Pancreas (tissue), 10 donors: ENCODE data around the gene KRTAP1-1. TPM values are rescaled to one million over a fixed set of nuclear protein-coding genes. Genes with fewer than 3 reads are reported as not detected.
"Not testable (repeated sequence)": the region's sequence is repeated elsewhere in the genome, so short reads cannot be mapped to it uniquely, and the experiment has no call there.

Source experiments
- ATAC-seq, 4 donors: fragments of 200-7000 bp; cut with Tn5 transposase; one replicate each; pipeline versions ENCODE4 v1.8.0 to v1.9.1; 2020; ENCODE audit warnings: mild to moderate bottlenecking in 4 of 4, moderate library complexity in 4 of 4
- DNase-seq, 6 donors: peaks; one replicate each; pipeline ENCODE4 v3.0.0-alpha.2; 2020
- FAIRE-seq: peaks from 2 replicates; lab custom pipeline; 2012; peaks lifted over from hg19 to GRCh38; lab: Jason Lieb, UNC
- H3K27ac ChIP-seq, 4 donors: fragments of 200-600 bp; sonication (generic); 1 replicate in 3 of 4; 2 replicates in 1 of 4; pipeline versions ENCODE4 v1.5.0 to v1.8.0; 2020
- H3K27me3 ChIP-seq, 4 donors: fragments of 200-600 bp; one replicate each; pipeline ENCODE4 v1.8.0; 2021
- H3K36me3 ChIP-seq, 3 donors: fragments of 200-600 bp; sonication (generic) in 1 of 3; one replicate each; pipeline versions ENCODE4 v1.5.0 to v1.8.0; 2020 to 2021
- H3K4me1 ChIP-seq, 3 donors: fragments of 200-600 bp; one replicate each; pipeline ENCODE4 v1.8.0; 2021
- H3K4me3 ChIP-seq, 4 donors: fragments of 200-600 bp; sonication (generic) in 2 of 4; one replicate each; pipeline versions ENCODE4 v1.5.0 to v1.8.0; 2020 to 2021
- H3K9me3 ChIP-seq, 4 donors: fragments of 200-600 bp; one replicate each; pipeline ENCODE4 v1.8.0; 2021
- WGBS, 2 donors: extraction: QIAGEN DNeasy Blood & Tissue Kit; methylation state at CpG; one replicate each; pipeline ENCODE4 v1.1.7; 2013; 5-methylcytosine and 5-hydroxymethylcytosine counted together
- intact Hi-C, 3 donors: fragments of 100-400 bp; cut with DNase I; formaldehyde crosslinking; loops; one replicate each; pipeline versions ENCODE4 v1.11.1 to v1.14.2; 2022
- polyA plus RNA-seq, 2 donors: library from polyadenylated mRNA; stranded (reverse); fragments of 200-250 nt; gene quantifications; one replicate each; pipeline ENCODE4 v1.2.3, GENCODE V29; 2013
- total RNA-seq, 6 donors: library from RNA; stranded (reverse); fragmentation: NEBNext Ultra II Directional in 4 of 6; extraction: Animal tissue kit (Norgen Biotek cat#: 25700) in 4 of 6; gene quantifications; one replicate each; pipeline versions ENCODE4 v1.2.1 to v1.2.4, GENCODE V29; 2021 to 2023
- TF ChIP-seq, protein P1 (sequence below), 4 donors: fragments of 200-600 bp; sonication (generic) in 3 of 4; IDR thresholded peaks; one replicate each; pipeline versions ENCODE4 v1.5.0 to v1.8.0; 2021; ENCODE audit warnings: antibody characterized with exemption in 4 of 4
- donor health status: healthy with polysubstance abuse.
- donor health status: DM: no; HTN: no; CAD: no; lungs with moderate emphysema.
- donor health status: DM: no; HTN: no; CAD: no.
- donor health status: control.
- donor health status: control.
- donor health status: Bipolar disorder and iron deficiency.
- donor health status: DM: yes; HTN: yes; CAD: no.
- donor health status: DM: no; HTN: no; CAD: no.
- donor health status: DM: no; HTN: no; CAD: no.
- donor health status: DM: yes; HTN: yes; CAD: no.

Gene KRTAP1-1
- total and polyA plus RNA-seq, 8 donors = 0.16 to 0.68 (median 0.39) TPM; not detected in 4

- Histone ChIP-seq H3K4me1 (no peaks in the 10 kb centered on the region), H3K9me3 (no peaks in the 10 kb centered on the region), H3K27me3 (peaks cover 0 to 6% (median 3%) of the 10 kb centered on the region in 4 donors), H3K36me3 (no peaks in the 10 kb centered on the region), H3K27ac (no peak overlapping the region), H3K4me3 (no peak overlapping the region)
- intact Hi-C loops = no loop called here
- FAIRE-seq = no peak
- TF ChIP-seq, protein P1, sequence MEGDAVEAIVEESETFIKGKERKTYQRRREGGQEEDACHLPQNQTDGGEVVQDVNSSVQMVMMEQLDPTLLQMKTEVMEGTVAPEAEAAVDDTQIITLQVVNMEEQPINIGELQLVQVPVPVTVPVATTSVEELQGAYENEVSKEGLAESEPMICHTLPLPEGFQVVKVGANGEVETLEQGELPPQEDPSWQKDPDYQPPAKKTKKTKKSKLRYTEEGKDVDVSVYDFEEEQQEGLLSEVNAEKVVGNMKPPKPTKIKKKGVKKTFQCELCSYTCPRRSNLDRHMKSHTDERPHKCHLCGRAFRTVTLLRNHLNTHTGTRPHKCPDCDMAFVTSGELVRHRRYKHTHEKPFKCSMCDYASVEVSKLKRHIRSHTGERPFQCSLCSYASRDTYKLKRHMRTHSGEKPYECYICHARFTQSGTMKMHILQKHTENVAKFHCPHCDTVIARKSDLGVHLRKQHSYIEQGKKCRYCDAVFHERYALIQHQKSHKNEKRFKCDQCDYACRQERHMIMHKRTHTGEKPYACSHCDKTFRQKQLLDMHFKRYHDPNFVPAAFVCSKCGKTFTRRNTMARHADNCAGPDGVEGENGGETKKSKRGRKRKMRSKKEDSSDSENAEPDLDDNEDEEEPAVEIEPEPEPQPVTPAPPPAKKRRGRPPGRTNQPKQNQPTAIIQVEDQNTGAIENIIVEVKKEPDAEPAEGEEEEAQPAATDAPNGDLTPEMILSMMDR (IDR thresholded peaks at IDR 0.05) = no peak
- WGBS, 2 donors = 68% methylated on average over 4 of the region's 4 CpGs
- no peak for ATAC-seq
- DNase-seq = no peak
These were observed 12.8 kb upstream of the KRTAP1-1 start for GRCh38 chr17:41054025-41054424.

GRCh38 chr17:41052566-41052965 is 11.3 kb upstream of the KRTAP1-1 start:
- ATAC-seq (no peak), DNase-seq (no peak), FAIRE-seq (no peak)
- H3K36me3 ChIP-seq = no peaks in the 10 kb centered on the region
- TF ChIP-seq, protein P1 (IDR thresholded peaks at IDR 0.05) = no peak
- H3K4me1 ChIP-seq = no peaks in the 10 kb centered on the region
- H3K27me3 ChIP-seq = peaks cover 0 to 7% (median 0%) of the 10 kb centered on the region in 4 donors
- intact Hi-C loops = no loop called here
- H3K27ac ChIP-seq = no peak overlapping the region
- no peak overlapping the region for H3K4me3 ChIP-seq
- no peaks in the 10 kb centered on the region for H3K9me3 ChIP-seq

GRCh38 chr17:41049110-41049509 is 7.9 kb upstream of the KRTAP1-1 start:
- Histone ChIP-seq H3K9me3 (no peaks in the 10 kb centered on the region), H3K27me3 (peaks cover 0 to 7% (median 2%) of the 10 kb centered on the region in 4 donors), H3K4me3 (no peak overlapping the region), H3K4me1 (no peaks in the 10 kb centered on the region), H3K36me3 (no peaks in the 10 kb centered on the region), H3K27ac (no peak overlapping the region)
- intact Hi-C loops = no loop called here
- ATAC-seq (no peak), DNase-seq (no peak), FAIRE-seq (no peak)
- TF ChIP-seq, protein P1 (IDR thresholded peaks at IDR 0.05) = no peak
- 31 to 42% methylated on average over 2 of the region's 2 CpGs for WGBS, 2 donors

GRCh38 chr17:41048441-41048840 is 7.2 kb upstream of the KRTAP1-1 start:
- Histone ChIP-seq H3K4me1 (no peaks in the 10 kb centered on the region), H3K27me3 (peaks cover 0 to 7% (median 2%) of the 10 kb centered on the region in 4 donors), H3K36me3 (no peaks in the 10 kb centered on the region), H3K4me3 (no peak overlapping the region), H3K9me3 (no peaks in the 10 kb centered on the region), H3K27ac (no peak overlapping the region)
- WGBS, 2 donors = 65 to 68% methylated on average over 7 of the region's 7 CpGs
- DNase-seq (no peak), FAIRE-seq (no peak), ATAC-seq (no peak)
- intact Hi-C loops = no loop called here
- TF ChIP-seq, protein P1 (IDR thresholded peaks at IDR 0.05) = no peak

DNA sequence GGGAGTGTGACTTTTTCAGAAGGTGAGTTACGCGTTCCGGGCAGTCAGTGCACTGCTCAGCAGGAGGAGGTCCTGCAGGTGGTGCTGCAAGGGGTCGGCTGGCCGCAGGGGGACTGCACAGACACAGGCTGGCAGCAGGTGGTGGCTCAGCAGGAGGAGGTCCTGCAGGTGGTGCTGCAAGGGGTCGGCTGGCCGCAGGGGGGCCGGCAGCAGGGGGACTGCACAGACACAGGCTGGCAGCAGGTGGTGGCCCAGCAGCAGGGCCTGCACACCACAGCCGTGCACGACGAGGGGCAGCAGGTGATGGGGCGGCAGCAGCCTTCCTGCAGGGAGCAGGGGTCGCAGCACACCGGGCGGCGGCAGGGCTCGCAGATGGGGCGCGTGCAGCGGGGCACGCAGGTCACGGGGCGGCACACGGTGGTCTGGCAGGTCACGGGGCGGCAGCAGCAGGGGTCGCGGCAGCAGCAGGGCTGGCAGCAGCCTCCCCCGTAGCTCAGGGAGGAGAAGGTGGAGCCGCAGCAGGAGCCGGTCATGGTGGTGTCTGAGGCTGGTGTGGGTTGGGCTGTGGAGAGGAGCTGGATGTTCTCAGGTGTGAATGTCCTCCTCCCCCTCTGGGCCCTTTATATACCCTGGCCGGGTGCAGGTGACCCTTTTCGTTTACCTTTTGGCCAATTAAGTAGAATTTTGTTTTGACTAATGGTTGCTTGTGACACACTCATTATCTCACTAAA is 5.7 kb upstream of the KRTAP1-1 start, which contains the start of gene KRTAP2-1:
KRTAP2-1 (minus strand) TSS at position 582 of the 731 bp plus-strand sequence; CDS start at position 533, 49 bp downstream.
- H3K27me3 ChIP-seq, H3K27ac ChIP-seq, intact Hi-C loops, H3K36me3 ChIP-seq, FAIRE-seq, H3K4me3 ChIP-seq, DNase-seq, H3K9me3 ChIP-seq, ATAC-seq, H3K4me1 ChIP-seq: not testable (repeated sequence)
- WGBS, 2 donors = 38 to 48% methylated on average over 7 to 10 of the region's 33 CpGs
